Omental fat pad (tissue), 4 donors: ENCODE results near the gene DIP2C. TPM values are rescaled to one million over a fixed set of nuclear protein-coding genes. Genes with fewer than 3 reads are reported as not detected.

ENCODE experiments used
- ATAC-seq: fragments of 150-250 bp; one replicate; pipeline ENCODE4 v1.9.1; 2016; ENCODE audit warnings: mild to moderate bottlenecking, moderate library complexity; ENCODE audit not compliant: low FRiP score
- DNase-seq: peaks from one replicate; pipeline ENCODE4 v3.0.0-alpha.2; 2019; ENCODE audit warnings: low spot score
- CTCF ChIP-seq, 3 donors: fragments of 450-650 bp; IDR thresholded peaks; one replicate each; pipeline ENCODE4 v1.5.1; 2016 to 2017; ENCODE audit warnings: antibody characterized with exemption in 3 of 3, mild to moderate bottlenecking in 3 of 3, moderate library complexity in 2 of 3
- total RNA-seq, 4 donors: library from RNA; depleted of rRNA; stranded (reverse); fragments of >200 nt; gene quantifications; one replicate each; pipeline ENCODE4 v1.1.0, GENCODE V29; 2016

Gene DIP2C
- total RNA-seq, 4 donors from 2014 or later = 19.7 to 56.5 (median 31.1) TPM

- no peak for TF ChIP-seq CTCF (IDR thresholded peaks at IDR 0.05)
- DNase-seq (no peak), ATAC-seq (no peak)
Observed at GRCh38 chr10:422241-422640, 267.2 kb downstream of the DIP2C start.

GRCh38 chr10:421170-421569 lies 268.3 kb downstream of the DIP2C start:
- no peak for TF ChIP-seq CTCF (IDR thresholded peaks at IDR 0.05)
- no peak for ATAC-seq
- DNase-seq = no peak

- no peak for TF ChIP-seq CTCF (IDR thresholded peaks at IDR 0.05)
- DNase-seq = no peak
- ATAC-seq = no peak
Observed at GRCh38 chr10:420154-421121, 269.0 kb downstream of the DIP2C start.

- TF ChIP-seq CTCF (IDR thresholded peaks at IDR 0.05) = no peak
- DNase-seq (no peak), ATAC-seq (no peak)
Observed at GRCh38 chr10:418894-419293, 270.6 kb downstream of the DIP2C start.

GRCh38 chr10:418226-418625 lies 271.2 kb downstream of the DIP2C start:
- DNase-seq (no peak), ATAC-seq (no peak)
- TF ChIP-seq CTCF (IDR thresholded peaks at IDR 0.05) = no peak

GRCh38 chr10:416091-416515 lies 273.4 kb downstream of the DIP2C start:
- ATAC-seq = no peak
- DNase-seq = no peak
- TF ChIP-seq CTCF (IDR thresholded peaks at IDR 0.05) = no peak

- ATAC-seq = no peak
- DNase-seq = no peak
- TF ChIP-seq CTCF (IDR thresholded peaks at IDR 0.05) = no peak
Observed at GRCh38 chr10:413662-414071, 275.8 kb downstream of the DIP2C start.
